Pancreas (tissue), 10 donors: ENCODE measurements around the gene TMEM179B. TPM values are rescaled to one million over a fixed set of nuclear protein-coding genes. Genes with fewer than 3 reads are reported as not detected.
"Not testable (repeated sequence)": the region's sequence is repeated elsewhere in the genome, so short reads cannot be mapped to it uniquely, and the experiment has no call there.

ENCODE experiments used
- ATAC-seq, 4 donors: fragments of 200-7000 bp; cut with Tn5 transposase; one replicate each; pipeline versions ENCODE4 v1.8.0 to v1.9.1; 2020; ENCODE audit warnings: mild to moderate bottlenecking in 4 of 4, moderate library complexity in 4 of 4
- DNase-seq, 6 donors: peaks; one replicate each; pipeline ENCODE4 v3.0.0-alpha.2; 2020
- FAIRE-seq: peaks from 2 replicates; lab custom pipeline; 2012; peaks lifted over from hg19 to GRCh38; lab: Jason Lieb, UNC
- H3K27ac ChIP-seq, 4 donors: fragments of 200-600 bp; sonication (generic); 1 replicate in 3 of 4; 2 replicates in 1 of 4; pipeline versions ENCODE4 v1.5.0 to v1.8.0; 2020
- H3K27me3 ChIP-seq, 4 donors: fragments of 200-600 bp; one replicate each; pipeline ENCODE4 v1.8.0; 2021
- H3K36me3 ChIP-seq, 3 donors: fragments of 200-600 bp; sonication (generic) in 1 of 3; one replicate each; pipeline versions ENCODE4 v1.5.0 to v1.8.0; 2020 to 2021
- H3K4me1 ChIP-seq, 3 donors: fragments of 200-600 bp; one replicate each; pipeline ENCODE4 v1.8.0; 2021
- H3K4me3 ChIP-seq, 4 donors: fragments of 200-600 bp; sonication (generic) in 2 of 4; one replicate each; pipeline versions ENCODE4 v1.5.0 to v1.8.0; 2020 to 2021
- H3K9me3 ChIP-seq, 4 donors: fragments of 200-600 bp; one replicate each; pipeline ENCODE4 v1.8.0; 2021
- CTCF ChIP-seq, 4 donors: fragments of 200-600 bp; sonication (generic) in 3 of 4; IDR thresholded peaks; one replicate each; pipeline versions ENCODE4 v1.5.0 to v1.8.0; 2021; ENCODE audit warnings: antibody characterized with exemption in 4 of 4
- WGBS, 2 donors: extraction: QIAGEN DNeasy Blood & Tissue Kit; methylation state at CpG; one replicate each; pipeline ENCODE4 v1.1.7; 2013; 5-methylcytosine and 5-hydroxymethylcytosine counted together
- intact Hi-C, 3 donors: fragments of 100-400 bp; cut with DNase I; formaldehyde crosslinking; loops; one replicate each; pipeline versions ENCODE4 v1.11.1 to v1.14.2; 2022
- polyA plus RNA-seq, 2 donors: library from polyadenylated mRNA; stranded (reverse); fragments of 200-250 nt; gene quantifications; one replicate each; pipeline ENCODE4 v1.2.3, GENCODE V29; 2013
- total RNA-seq, 6 donors: library from RNA; stranded (reverse); fragmentation: NEBNext Ultra II Directional in 4 of 6; extraction: Animal tissue kit (Norgen Biotek cat#: 25700) in 4 of 6; gene quantifications; one replicate each; pipeline versions ENCODE4 v1.2.1 to v1.2.4, GENCODE V29; 2021 to 2023
- donor health status: healthy with polysubstance abuse.
- donor health status: DM: no; HTN: no; CAD: no; lungs with moderate emphysema.
- donor health status: DM: no; HTN: no; CAD: no.
- donor health status: control.
- donor health status: control.
- donor health status: Bipolar disorder and iron deficiency.
- donor health status: DM: yes; HTN: yes; CAD: no.
- donor health status: DM: no; HTN: no; CAD: no.
- donor health status: DM: no; HTN: no; CAD: no.
- donor health status: DM: yes; HTN: yes; CAD: no.

The TMEM179B gene
- total and polyA plus RNA-seq, 8 donors = 14.8 to 59.6 (median 22.6) TPM

GRCh38 chr11:62757846-62758788 lies 29.1 kb upstream of the TMEM179B start:
- no peak overlapping the region for H3K27ac ChIP-seq
- WGBS, 2 donors = 65 to 71% methylated on average over 9 of the region's 9 CpGs
- no peak for DNase-seq
- H3K27me3 ChIP-seq = no peaks in the 10 kb centered on the region
- no peaks in the 10 kb centered on the region for H3K9me3 ChIP-seq
- no peak overlapping the region for H3K4me3 ChIP-seq
- no peaks in the 10 kb centered on the region for H3K36me3 ChIP-seq
- no peak for ATAC-seq
- H3K4me1 ChIP-seq = peaks cover 7 to 14% (median 7%) of the 10 kb centered on the region in 3 donors
- TF ChIP-seq CTCF (IDR thresholded peaks at IDR 0.05) = no peak
- intact Hi-C loops = no loop called here
- no peak for FAIRE-seq

- ATAC-seq, DNase-seq, H3K36me3 ChIP-seq, H3K27me3 ChIP-seq, H3K9me3 ChIP-seq, FAIRE-seq, intact Hi-C loops: not testable (repeated sequence)
- H3K4me3 ChIP-seq = peak overlapping the region in 2 of 4 donors; percentile 67 to 80
- WGBS, 2 donors = 27 to 33% methylated on average over 9 of the region's 9 CpGs
- H3K27ac ChIP-seq = peak overlapping the region in 1 of 4 donors; percentile 73
- peaks cover 6 to 11% (median 7%) of the 10 kb centered on the region in 3 donors for H3K4me1 ChIP-seq
Measured at GRCh38 chr11:62760867-62761227, 26.4 kb upstream of the TMEM179B start.

GRCh38 chr11:62770778-62771143 lies 16.4 kb upstream of the TMEM179B start:
- 1 to 2% methylated on average over 18 of the region's 18 CpGs for WGBS, 2 donors
- Histone ChIP-seq H3K4me3 (peak overlapping the region; percentile 10 to 66 (median 60)), H3K4me1 (peaks cover 6 to 9% (median 7%) of the 10 kb centered on the region in 3 donors), H3K9me3 (no peaks in the 10 kb centered on the region), H3K27ac (peak overlapping the region; percentile 94 to 97 (median 97)), H3K36me3 (peaks cover 0 to 9% (median 4%) of the 10 kb centered on the region in 3 donors), H3K27me3 (no peaks in the 10 kb centered on the region)
- peak in 1 of 6 donors; percentile 32 for DNase-seq
- intact Hi-C loops = no loop called here
- no peak for FAIRE-seq
- TF ChIP-seq CTCF (IDR thresholded peaks at IDR 0.05) = no peak
- ATAC-seq = peak in 3 of 4 donors; percentile 2 to 10 (median 3)

GRCh38 chr11:62771144-62772021 lies 15.8 kb upstream of the TMEM179B start, which contains the start of gene TAF6L:
TSS of gene TAF6L (plus strand) at chr11:62771396. CDS start at chr11:62775784, 4,388 bp downstream.
- Histone ChIP-seq H3K4me3 (peak within 1 kb of the TSS; percentile 57 to 66 (median 62)), H3K4me1 (peaks cover 6 to 9% (median 7%) of the 10 kb centered on the region in 3 donors), H3K27ac (peak within 1 kb of the TSS; percentile 94 to 97 (median 97)), H3K27me3 (no peaks in the 10 kb centered on the region), H3K9me3 (no peaks in the 10 kb centered on the region), H3K36me3 (peaks cover 0 to 10% (median 8%) of the 10 kb centered on the region in 3 donors)
- ATAC-seq (peak; percentile 90 to 96 (median 92)), FAIRE-seq (no peak), DNase-seq (peak; percentile 95 to 99 (median 98))
- WGBS, 2 donors = 2% methylated on average over 42 to 60 of the region's 60 CpGs
- intact Hi-C loops = no loop called here
- no peak for TF ChIP-seq CTCF (IDR thresholded peaks at IDR 0.05)

GRCh38 chr11:62774407-62774806 lies 12.8 kb upstream of the TMEM179B start:
- 79 to 84% methylated on average over 6 of the region's 6 CpGs for WGBS, 2 donors
- no peaks in the 10 kb centered on the region for H3K27me3 ChIP-seq
- DNase-seq (no peak), FAIRE-seq (no peak), ATAC-seq (no peak)
- H3K4me1 ChIP-seq = peaks cover 6 to 9% (median 7%) of the 10 kb centered on the region in 3 donors
- TF ChIP-seq CTCF (IDR thresholded peaks at IDR 0.05) = no peak
- no peak overlapping the region for H3K4me3 ChIP-seq
- H3K27ac ChIP-seq = no peak overlapping the region
- H3K36me3 ChIP-seq = peaks cover 0 to 15% (median 12%) of the 10 kb centered on the region in 3 donors
- H3K9me3 ChIP-seq = no peaks in the 10 kb centered on the region
- intact Hi-C loops = no loop called here
